GM12874 (cell line): ENCODE results near the gene BICDL2.

Experiments used
- CTCF ChIP-seq: IDR thresholded peaks from 2 replicates; pipeline ENCODE4 v1.5.1; 2011; ENCODE audit warnings: low read depth, mild to moderate bottlenecking, control low read depth, low read length, moderate library complexity; ENCODE audit not compliant: insufficient read depth

BICDL2 gene

GRCh38 chr16:3038896-3039295 is 2.2 kb upstream of the BICDL2 start:
- TF ChIP-seq CTCF = no peak

- no peak for TF ChIP-seq CTCF
These were observed 1.5 kb upstream of the BICDL2 start for GRCh38 chr16:3038256-3038655.

GRCh38 chr16:3035972-3036725 is 595 bp downstream of the BICDL2 start:
- no peak for TF ChIP-seq CTCF

- TF ChIP-seq CTCF = no peak
These were observed 1.3 kb downstream of the BICDL2 start for GRCh38 chr16:3035289-3035971.

- TF ChIP-seq CTCF = no peak
These were observed 4.1 kb downstream of the BICDL2 start for GRCh38 chr16:3032624-3033023.

- TF ChIP-seq CTCF = no peak
These were observed 6.2 kb downstream of the BICDL2 start for GRCh38 chr16:3030222-3031212.

GRCh38 chr16:3029491-3030221 is 7.1 kb downstream of the BICDL2 start:
- no peak for TF ChIP-seq CTCF
